Hematopoietic multipotent progenitor cell treated with erythropoietin and hydrocortisone succinate and interleukin-3 and kit ligand, for 15 days (in vitro differentiated cells): ENCODE measurements around the gene LUC7L3.
"Not testable (repeated sequence)": the region's sequence is repeated elsewhere in the genome, so short reads cannot be mapped to it uniquely, and the experiment has no call there.

ENCODE experiments used
- DNase-seq: peaks from one replicate; pipeline ENCODE4 v3.0.0-alpha.2; 2015; ENCODE audit warnings: low spot score

The LUC7L3 gene

GRCh38 chr17:50708050-50709000 lies 11.1 kb upstream of the LUC7L3 start:
- DNase-seq = peak; percentile 49

GRCh38 chr17:50709053-50709452 lies 10.3 kb upstream of the LUC7L3 start:
- not testable (repeated sequence) for DNase-seq

GRCh38 chr17:50710025-50710424 lies 9.4 kb upstream of the LUC7L3 start:
- DNase-seq = no peak

- no peak for DNase-seq
Observed at GRCh38 chr17:50710650-50711049, 8.8 kb upstream of the LUC7L3 start.

- no peak for DNase-seq
Observed at GRCh38 chr17:50712641-50713040, 6.8 kb upstream of the LUC7L3 start.

- DNase-seq = no peak
Observed at GRCh38 chr17:50715471-50715870, 3.9 kb upstream of the LUC7L3 start.

GRCh38 chr17:50719924-50720794 lies 756 bp downstream of the LUC7L3 start:
- peak; percentile 34 for DNase-seq

- peak; percentile 59 for DNase-seq
Observed at GRCh38 chr17:50721194-50722010, 2.0 kb downstream of the LUC7L3 start.

GRCh38 chr17:50722746-50723145 lies 3.3 kb downstream of the LUC7L3 start:
- DNase-seq = no peak

- not testable (repeated sequence) for DNase-seq
Observed at GRCh38 chr17:50724622-50725021, 5.2 kb downstream of the LUC7L3 start.

GRCh38 chr17:50725769-50726655 lies 6.6 kb downstream of the LUC7L3 start:
- no peak for DNase-seq

GRCh38 chr17:50728112-50728429 lies 8.7 kb downstream of the LUC7L3 start:
- DNase-seq = no peak

GRCh38 chr17:50728881-50729765 lies 9.7 kb downstream of the LUC7L3 start:
- DNase-seq = no peak

GRCh38 chr17:50731575-50732460 lies 12.4 kb downstream of the LUC7L3 start:
- DNase-seq = peak; percentile 69

- DNase-seq = no peak
Observed at GRCh38 chr17:50735287-50735686, 15.9 kb downstream of the LUC7L3 start.

GRCh38 chr17:50737118-50737698 lies 17.8 kb downstream of the LUC7L3 start:
- DNase-seq = no peak

GRCh38 chr17:50739098-50739497 lies 19.7 kb downstream of the LUC7L3 start:
- DNase-seq = no peak

GRCh38 chr17:50745631-50746030 lies 26.2 kb downstream of the LUC7L3 start:
- DNase-seq = no peak

- DNase-seq = no peak
Observed at GRCh38 chr17:50749245-50749644, 29.8 kb downstream of the LUC7L3 start.
